GM12878 (cell line): ENCODE data around the gene METTL5. TPM values are rescaled to one million over a fixed set of nuclear protein-coding genes. Genes with fewer than 3 reads are reported as not detected.

Experiments
- ATAC-seq: fragments of 200-7000 bp; cut with Tn5 transposase; 3 replicates; pipeline ENCODE4 v1.9.1; 2020; ENCODE audit warnings: mild to moderate bottlenecking, moderate library complexity
- BruUV-seq: library from RNA; stranded (reverse); fragments of 400-500 nt; replicated peaks from 2 replicates; lab custom pipeline; 2021; lab: Mats Ljungman, UMichigan
- CTCF ChIA-PET: fragments of 300-600 bp; sonication (Branson Sonifier 250); formaldehyde crosslinking; extraction: SDS; loops from one replicate; lab custom pipeline; 2021; ENCODE audit warnings: inconsistent platforms; lab: Yijun Ruan, JAX
- POLR2A ChIA-PET: fragments of 350-600 bp; formaldehyde crosslinking; extraction: SDS; loops from one replicate; lab custom pipeline; 2021; ENCODE audit warnings: inconsistent platforms; lab: Charles Lee
- RAD21 ChIA-PET: fragments of 300-600 bp; sonication (Branson Sonifier 250); formaldehyde crosslinking; loops from one replicate; lab custom pipeline; 2023; ENCODE audit warnings: antibody characterized with exemption; ENCODE audit not compliant: unreplicated experiment; lab: Charles Lee
- SMC1A ChIA-PET: fragments of 300-600 bp; sonication (Branson Sonifier 250); formaldehyde crosslinking; loops from one replicate; lab custom pipeline; 2023; ENCODE audit not compliant: unreplicated experiment, uncharacterized antibody; lab: Charles Lee
- DNase-seq: peaks from one replicate; pipeline ENCODE4 v3.0.0-alpha.2; 2011; ENCODE audit warnings: low read depth, low spot score
- FAIRE-seq: peaks from 3 replicates; lab custom pipeline; 2011; peaks lifted over from hg19 to GRCh38; lab: Jason Lieb, UNC
- H2AFZ ChIP-seq: 2 replicates; pipeline ENCODE4 v1.6.0; 2011; ENCODE audit warnings: low read depth, low read length, control low read depth; ENCODE audit not compliant: control insufficient read depth
- H3K27ac ChIP-seq: 2 replicates; pipeline ENCODE4 v1.5.1; 2011; ENCODE audit warnings: control low read depth; ENCODE audit not compliant: control insufficient read depth, insufficient read depth
- H3K27me3 ChIP-seq, 2 experiments: replicated peaks in 1 of 2; 2 replicates each; pipeline versions ENCODE4 v1.6.0 to v1.6.1; 2011; ENCODE audit warnings: low read length in 1 of 2; ENCODE audit not compliant: control insufficient read depth in 2 of 2, insufficient read depth in 2 of 2
- H3K36me3 ChIP-seq, 2 experiments: 2 replicates each; pipeline ENCODE4 v1.5.1; 2011; ENCODE audit warnings: low read length in 1 of 2; ENCODE audit not compliant: control insufficient read depth in 2 of 2, insufficient read depth in 2 of 2
- H3K4me1 ChIP-seq: 2 replicates; pipeline ENCODE4 v1.6.1; 2011; ENCODE audit warnings: mild to moderate bottlenecking, low read length, moderate library complexity, mixed read lengths; ENCODE audit not compliant: control insufficient read depth, insufficient read depth
- H3K4me2 ChIP-seq: 2 replicates; pipeline ENCODE4 v1.6.0; 2011; ENCODE audit warnings: control low read depth; ENCODE audit not compliant: control insufficient read depth, insufficient read depth
- H3K4me3 ChIP-seq: fragments of 200-600 bp; sonication (generic); 2 replicates; pipeline ENCODE4 v1.5.1; 2016
- H3K79me2 ChIP-seq: 2 replicates; pipeline ENCODE4 v1.6.0; 2011; ENCODE audit warnings: low read length; ENCODE audit not compliant: control insufficient read depth, insufficient read depth
- H3K9ac ChIP-seq: 2 replicates; pipeline ENCODE4 v1.8.0; 2011; ENCODE audit warnings: low read length, control low read depth, mixed read lengths; ENCODE audit not compliant: control insufficient read depth, insufficient read depth
- H3K9me3 ChIP-seq: replicated peaks from 3 replicates; pipeline ENCODE4 v1.5.1; 2011; ENCODE audit warnings: mild to moderate bottlenecking, low read length; ENCODE audit not compliant: control insufficient read depth, insufficient read depth
- H4K20me1 ChIP-seq: 2 replicates; pipeline ENCODE4 v1.6.0; 2011; ENCODE audit not compliant: control insufficient read depth, insufficient read depth
- BMI1 ChIP-seq: fragments of 450-650 bp; IDR thresholded peaks from 2 replicates; pipeline ENCODE4 v1.6.1; 2016; ENCODE audit warnings: mild to moderate bottlenecking, moderate library complexity, borderline replicate concordance
- CREB1 ChIP-seq: IDR thresholded peaks from 2 replicates; pipeline ENCODE4 v1.6.1; 2012; ENCODE audit warnings: low read depth, mild to moderate bottlenecking, inconsistent platforms
- FOS ChIP-seq: IDR thresholded peaks from 3 replicates; pipeline ENCODE4 v1.6.1; 2011; ENCODE audit warnings: borderline replicate concordance; ENCODE audit not compliant: insufficient read length; ENCODE audit errors: extremely low read depth
- KAT2A ChIP-seq: conservative IDR thresholded peaks from 2 replicates; pipeline ENCODE4 v1.6.1; 2011; ENCODE audit warnings: low read depth, low read length; ENCODE audit not compliant: control insufficient read depth
- RAD51 ChIP-seq: fragments of 450-650 bp; IDR thresholded peaks from 2 replicates; pipeline ENCODE4 v1.6.1; 2016; ENCODE audit warnings: moderate library complexity, mild to moderate bottlenecking, inconsistent platforms
- YBX1 ChIP-seq: fragments of 450-650 bp; IDR thresholded peaks from 2 replicates; pipeline ENCODE4 v1.6.1; 2016; ENCODE audit warnings: antibody characterized with exemption
- ZZZ3 ChIP-seq: IDR thresholded peaks from 2 replicates; pipeline ENCODE4 v1.6.1; 2011; ENCODE audit warnings: low read depth; ENCODE audit not compliant: control insufficient read depth, insufficient read length
- WGBS: methylation state at CpG from one replicate; pipeline ENCODE4 v1.1.6; 2016; ENCODE audit warnings: low lambda C conversion rate; ENCODE audit not compliant: insufficient replicate concordance, insufficient coverage; ENCODE audit errors: missing lambda C conversion rate; 5-methylcytosine and 5-hydroxymethylcytosine counted together
- in situ Hi-C: fragments of 300-500 bp; cut with MboI; formaldehyde crosslinking; loops from 9 replicates; pipeline ENCODE4 v1.14.3; 2018; ENCODE audit warnings: mixed read lengths
- intact Hi-C: fragments of 100-400 bp; cut with micrococcal nuclease; formaldehyde crosslinking; loops from one replicate; pipeline ENCODE4 v1.14.2; 2022; ENCODE audit not compliant: unreplicated experiment
- polyA plus RNA-seq, 11 experiments: library from polyadenylated mRNA; depleted of rRNA in 4 of 11; unstranded in 6 of 11; stranded (reverse) in 5 of 11; fragments of >200 nt; fragmentation: Nextera tagmentation in 4 of 11; fragmentation: Illumina TruSeq in 1 of 11; extraction: Ambion mirVana in 4 of 11; extraction: Trizol in 1 of 11; gene quantifications; 1 replicate in 1 of 11; 2 replicates in 10 of 11; pipeline versions ENCODE4 v1.2.1 to v1.2.3, GENCODE V29; 2011 to 2016; ENCODE audit warnings: inconsistent platforms in 2 of 11, missing spikeins in 2 of 11, low read depth in 1 of 11
- total RNA-seq, 4 experiments: library from RNA; depleted of rRNA in 3 of 4; stranded (reverse); fragments of >200 nt in 3 of 4; fragmentation: Illumina TruSeq in 1 of 4; extraction: Trizol in 1 of 4; gene quantifications; 2 replicates each; pipeline versions ENCODE4 v1.2.1 to v1.2.3, GENCODE V29; 2013 to 2021
- TF ChIP-seq, protein P1 (sequence below): IDR thresholded peaks from 2 replicates; pipeline ENCODE4 v1.6.1; 2012; ENCODE audit warnings: low read depth, low read length, improper control_type of control experiment
- TF ChIP-seq, protein P2 (sequence below): IDR thresholded peaks from 2 replicates; pipeline ENCODE4 v1.6.1; 2011; ENCODE audit warnings: mild to moderate bottlenecking, low read depth, low read length, moderate library complexity; ENCODE audit not compliant: insufficient replicate concordance
- TF ChIP-seq, protein P3 (sequence below): IDR thresholded peaks from 2 replicates; pipeline ENCODE4 v1.6.1; 2012; ENCODE audit warnings: low read depth, low read length, improper control_type of control experiment

Gene METTL5
- total and polyA plus RNA-seq, 10 of the 15 experiments (the other 5 are each of a cell fraction or from before 2014, with no cell fraction given), result 55.0 to 204 (median 87.4) TPM

DNA sequence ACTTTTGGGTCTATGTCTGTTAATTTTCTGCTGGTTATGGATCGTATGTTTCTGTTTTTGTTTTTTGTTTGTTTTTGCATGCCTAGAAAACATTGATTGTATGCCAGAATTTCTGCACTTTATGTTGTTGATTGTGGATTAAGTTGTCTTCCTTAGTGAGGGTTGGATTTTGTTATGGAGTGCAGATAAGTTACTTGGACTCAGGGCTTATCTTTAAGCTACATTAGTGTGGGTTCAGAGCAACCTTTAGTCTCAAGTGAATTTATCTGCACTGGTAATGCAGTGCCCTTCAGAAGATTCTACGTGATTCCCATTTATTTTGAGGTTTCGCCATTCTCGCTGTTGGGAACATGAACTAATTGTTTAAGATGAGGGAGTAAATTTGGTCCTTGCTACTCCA, 35.4 kb upstream of the METTL5 start:
- POLR2A ChIA-PET, result no interaction called here
- Histone ChIP-seq H3K27me3 (no peaks in the 10 kb centered on the region), H2AFZ (no peak overlapping the region), H3K4me3 (no peak overlapping the region), H3K27ac (no peak overlapping the region), H4K20me1 (no peaks in the 10 kb centered on the region), H3K9ac (no peak overlapping the region), H3K36me3 (no peaks in the 10 kb centered on the region), H3K79me2 (no peaks in the 10 kb centered on the region; the same call in none of the 2 replicates), H3K4me2 (no peak overlapping the region), H3K4me1 (no peaks in the 10 kb centered on the region), H3K9me3 (no peaks in the 10 kb centered on the region)
- no peak for ATAC-seq
- BruUV-seq, result no TSS peak
- intact Hi-C loops, result no loop called here
- no peak for FAIRE-seq
- RAD21 ChIA-PET, result no interaction called here
- in situ Hi-C loops, result no loop called here
- SMC1A ChIA-PET, result interaction anchor here (0.6 to 0.7 kb wide), 2 partner anchors 140 to 776 kb away, joined by 3 read pairs; no protein-coding TSS in a partner anchor
- 99% methylated on average over 4 of the region's 4 CpGs for WGBS
- CTCF ChIA-PET, result no interaction called here
- no peak for TF ChIP-seq BMI1
- TF ChIP-seq, protein P1, sequence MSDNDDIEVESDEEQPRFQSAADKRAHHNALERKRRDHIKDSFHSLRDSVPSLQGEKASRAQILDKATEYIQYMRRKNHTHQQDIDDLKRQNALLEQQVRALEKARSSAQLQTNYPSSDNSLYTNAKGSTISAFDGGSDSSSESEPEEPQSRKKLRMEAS, result no peak
- TF ChIP-seq YBX1, result no peak
- TF ChIP-seq FOS, result no peak
- TF ChIP-seq CREB1, result no peak
- TF ChIP-seq KAT2A, result no peak
- TF ChIP-seq RAD51, result no peak
- TF ChIP-seq ZZZ3, result no peak
- TF ChIP-seq, protein P2, sequence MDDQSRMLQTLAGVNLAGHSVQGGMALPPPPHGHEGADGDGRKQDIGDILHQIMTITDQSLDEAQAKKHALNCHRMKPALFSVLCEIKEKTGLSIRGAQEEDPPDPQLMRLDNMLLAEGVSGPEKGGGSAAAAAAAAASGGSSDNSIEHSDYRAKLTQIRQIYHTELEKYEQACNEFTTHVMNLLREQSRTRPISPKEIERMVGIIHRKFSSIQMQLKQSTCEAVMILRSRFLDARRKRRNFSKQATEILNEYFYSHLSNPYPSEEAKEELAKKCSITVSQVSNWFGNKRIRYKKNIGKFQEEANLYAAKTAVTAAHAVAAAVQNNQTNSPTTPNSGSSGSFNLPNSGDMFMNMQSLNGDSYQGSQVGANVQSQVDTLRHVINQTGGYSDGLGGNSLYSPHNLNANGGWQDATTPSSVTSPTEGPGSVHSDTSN, result no peak
- TF ChIP-seq, protein P3, sequence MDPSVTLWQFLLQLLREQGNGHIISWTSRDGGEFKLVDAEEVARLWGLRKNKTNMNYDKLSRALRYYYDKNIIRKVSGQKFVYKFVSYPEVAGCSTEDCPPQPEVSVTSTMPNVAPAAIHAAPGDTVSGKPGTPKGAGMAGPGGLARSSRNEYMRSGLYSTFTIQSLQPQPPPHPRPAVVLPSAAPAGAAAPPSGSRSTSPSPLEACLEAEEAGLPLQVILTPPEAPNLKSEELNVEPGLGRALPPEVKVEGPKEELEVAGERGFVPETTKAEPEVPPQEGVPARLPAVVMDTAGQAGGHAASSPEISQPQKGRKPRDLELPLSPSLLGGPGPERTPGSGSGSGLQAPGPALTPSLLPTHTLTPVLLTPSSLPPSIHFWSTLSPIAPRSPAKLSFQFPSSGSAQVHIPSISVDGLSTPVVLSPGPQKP, result no peak
- DNase-seq, result no peak
